ENCODE data around the gene MAP3K6.

Gene MAP3K6

GRCh38 chr1:27360159-27361043 is 6.4 kb downstream of the MAP3K6 start:
- no peak overlapping the region for H3K4me3 ChIP-seq (ENCODE audit: low read depth, low read length)
- CTCF ChIA-PET, result interaction anchor here (1.0 to 12.1 kb wide), 7 partner anchors 6 to 246 kb away, joined by 4 to 187 read pairs (median 30); partner anchors contain the start of genes AHDC1 and MAP3K6
- no peak for DNase-seq (ENCODE audit: low read depth, low spot score)
- TF ChIP-seq CTCF (IDR thresholded peaks at IDR 0.05; ENCODE audit: insufficient read depth, low read length, missing control alignments), result no peak
- POLR2A ChIA-PET, result no interaction called here

- POLR2A ChIA-PET, result no interaction called here
Measured at GRCh38 chr1:27359822-27360158, 7.0 kb downstream of the MAP3K6 start.

GRCh38 chr1:27358928-27359313 is 7.8 kb downstream of the MAP3K6 start:
- H3K4me3 ChIP-seq (ENCODE audit: low read depth, low read length), result no peak overlapping the region
- DNase-seq (ENCODE audit: low read depth, low spot score), result no peak
- no peak for TF ChIP-seq CTCF (IDR thresholded peaks at IDR 0.05; ENCODE audit: insufficient read depth, low read length, missing control alignments)
- ChIA-PET CTCF (interaction anchor here (0.9 to 12.1 kb wide), 18 partner anchors 7 to 304 kb away, joined by 3 to 187 read pairs (median 17); partner anchors contain the start of genes AHDC1, CD164L2, FCN3 and MAP3K6), POLR2A (no interaction called here)

More at GRCh38 chr1:27359822-27360158, 7.0 kb downstream of the MAP3K6 start:
- no peak for DNase-seq (ENCODE audit: low read depth, low spot score)
- TF ChIP-seq CTCF (IDR thresholded peaks at IDR 0.05; ENCODE audit: insufficient read depth, low read length, missing control alignments), result no peak
- CTCF ChIA-PET, result interaction anchor here (1.0 to 12.1 kb wide), 8 partner anchors 6 to 246 kb away, joined by 4 to 187 read pairs (median 42); partner anchors contain the start of genes AHDC1, MAP3K6 and SYTL1
- H3K4me3 ChIP-seq (ENCODE audit: low read depth, low read length), result no peak overlapping the region

- POLR2A ChIA-PET, result no interaction called here
- CTCF ChIA-PET, result interaction anchor here (0.7 to 12.1 kb wide), 30 partner anchors 8 to 312 kb away, joined by 3 to 187 read pairs (median 8); partner anchors contain the start of genes AHDC1, CD164L2, FCN3 and MAP3K6
- no peak for TF ChIP-seq CTCF (IDR thresholded peaks at IDR 0.05; ENCODE audit: insufficient read depth, low read length, missing control alignments)
- no peak overlapping the region for H3K4me3 ChIP-seq (ENCODE audit: low read depth, low read length)
- no peak for DNase-seq (ENCODE audit: low read depth, low spot score)
Measured at GRCh38 chr1:27358038-27358927, 8.5 kb downstream of the MAP3K6 start.

- CTCF ChIA-PET, result interaction anchor here (0.5 to 12.1 kb wide), 32 partner anchors 9 to 312 kb away, joined by 3 to 187 read pairs (median 6); partner anchors contain the start of genes AHDC1, CD164L2, FCN3 and MAP3K6
- H3K4me3 ChIP-seq (ENCODE audit: low read depth, low read length), result no peak overlapping the region
- POLR2A ChIA-PET, result no interaction called here
- DNase-seq (ENCODE audit: low read depth, low spot score), result no peak
- TF ChIP-seq CTCF (IDR thresholded peaks at IDR 0.05; ENCODE audit: insufficient read depth, low read length, missing control alignments), result peak; percentile 92
Measured at GRCh38 chr1:27357281-27358037, 9.3 kb downstream of the MAP3K6 start.

All from AG04449 (cell line).